Lower leg skin (tissue), 4 donors: ENCODE results near the gene LRRC9. TPM values are rescaled to one million over a fixed set of nuclear protein-coding genes. Genes with fewer than 3 reads are reported as not detected.
A peak's percentile ranks its signal among the peaks of the same experiment; 100 is the strongest.

Experiments
- DNase-seq, 2 donors: peaks; one replicate each; pipeline ENCODE4 v3.0.0-alpha.2; 2019; ENCODE audit warnings: low spot score in 2 of 2
- H3K4me3 ChIP-seq: fragments of 200-600 bp; sonication (generic); 2 replicates; pipeline ENCODE4 v1.5.1; 2017; ENCODE audit warnings: mild to moderate bottlenecking, low read depth; ENCODE audit not compliant: poor library complexity, severe bottlenecking
- POLR2A ChIP-seq, 2 donors: fragments of 450-650 bp; IDR thresholded peaks; one replicate each; pipeline ENCODE4 v1.6.1; 2016 to 2017; ENCODE audit warnings: antibody characterized with exemption in 2 of 2, mild to moderate bottlenecking in 1 of 2, moderate library complexity in 1 of 2
- WGBS, 2 donors: methylation state at CpG; one replicate each; pipeline ENCODE4 v1.1.5; 2018; 5-methylcytosine and 5-hydroxymethylcytosine counted together
- intact Hi-C: fragments of 100-400 bp; cut with DNase I; formaldehyde crosslinking; loops from one replicate; pipeline ENCODE4 v1.15.0; 2023; ENCODE audit warnings: low total_unique reads
- total RNA-seq, 4 donors: library from RNA; depleted of rRNA; stranded (reverse); fragments of >200 nt; gene quantifications; one replicate each; pipeline ENCODE4 v1.1.0, GENCODE V29; 2016
- TF ChIP-seq, protein P1 (sequence below), 3 donors: fragments of 450-650 bp; IDR thresholded peaks; one replicate each; pipeline ENCODE4 v1.5.1; 2016; ENCODE audit warnings: antibody characterized with exemption in 3 of 3, mild to moderate bottlenecking in 3 of 3, moderate library complexity in 2 of 3

Gene LRRC9
- total RNA-seq, 4 donors from 2014 or later = not detected

DNA sequence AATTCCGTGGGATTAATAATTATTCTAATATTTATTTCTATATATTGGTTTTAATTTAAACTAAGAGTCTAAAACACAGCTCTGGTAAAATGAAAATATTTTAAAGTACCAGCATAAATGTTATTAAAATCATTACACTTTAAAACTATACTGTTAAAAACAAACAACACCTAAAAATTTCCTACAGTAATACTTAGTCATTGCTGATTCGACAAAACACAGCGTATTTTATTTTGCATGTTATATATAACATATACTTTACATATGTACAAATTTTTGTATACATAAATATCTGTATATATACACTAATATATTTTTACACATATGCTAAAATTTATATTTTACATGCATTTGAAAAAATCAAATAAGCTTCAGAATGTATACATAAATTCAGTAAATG, 165.7 kb downstream of the LRRC9 start:
- no peak for TF ChIP-seq POLR2A (IDR thresholded peaks at IDR 0.05)
- TF ChIP-seq, protein P1, sequence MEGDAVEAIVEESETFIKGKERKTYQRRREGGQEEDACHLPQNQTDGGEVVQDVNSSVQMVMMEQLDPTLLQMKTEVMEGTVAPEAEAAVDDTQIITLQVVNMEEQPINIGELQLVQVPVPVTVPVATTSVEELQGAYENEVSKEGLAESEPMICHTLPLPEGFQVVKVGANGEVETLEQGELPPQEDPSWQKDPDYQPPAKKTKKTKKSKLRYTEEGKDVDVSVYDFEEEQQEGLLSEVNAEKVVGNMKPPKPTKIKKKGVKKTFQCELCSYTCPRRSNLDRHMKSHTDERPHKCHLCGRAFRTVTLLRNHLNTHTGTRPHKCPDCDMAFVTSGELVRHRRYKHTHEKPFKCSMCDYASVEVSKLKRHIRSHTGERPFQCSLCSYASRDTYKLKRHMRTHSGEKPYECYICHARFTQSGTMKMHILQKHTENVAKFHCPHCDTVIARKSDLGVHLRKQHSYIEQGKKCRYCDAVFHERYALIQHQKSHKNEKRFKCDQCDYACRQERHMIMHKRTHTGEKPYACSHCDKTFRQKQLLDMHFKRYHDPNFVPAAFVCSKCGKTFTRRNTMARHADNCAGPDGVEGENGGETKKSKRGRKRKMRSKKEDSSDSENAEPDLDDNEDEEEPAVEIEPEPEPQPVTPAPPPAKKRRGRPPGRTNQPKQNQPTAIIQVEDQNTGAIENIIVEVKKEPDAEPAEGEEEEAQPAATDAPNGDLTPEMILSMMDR (IDR thresholded peaks at IDR 0.05) = no peak
- no peak overlapping the region for H3K4me3 ChIP-seq
- intact Hi-C loops = no loop called here
- 94 to 95% methylated on average over 3 of the region's 3 CpGs for WGBS, 2 donors
- no peak for DNase-seq

DNA sequence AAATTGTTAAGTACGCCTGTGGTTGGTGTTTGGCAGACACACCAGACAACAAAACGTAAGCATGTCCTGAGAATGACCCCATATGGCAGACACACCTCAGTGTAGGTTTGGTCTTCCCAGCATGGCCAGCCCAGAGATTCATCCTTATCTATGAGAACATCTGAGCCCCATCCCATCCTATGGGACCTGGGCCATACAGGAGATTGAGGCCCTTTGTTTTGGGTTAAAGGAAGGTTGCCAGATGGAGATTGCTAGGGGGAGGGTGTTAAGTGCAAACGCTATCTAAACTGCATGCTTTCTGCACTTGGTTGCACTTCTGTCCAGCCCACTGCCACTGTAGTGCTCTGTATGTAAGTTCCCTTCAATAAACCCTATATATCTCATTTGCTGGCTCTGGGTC, 167.7 kb downstream of the LRRC9 start:
- no peak overlapping the region for H3K4me3 ChIP-seq
- intact Hi-C loops = no loop called here
- DNase-seq = no peak
- TF ChIP-seq POLR2A (IDR thresholded peaks at IDR 0.05) = no peak
- TF ChIP-seq, protein P1 (IDR thresholded peaks at IDR 0.05) = no peak
- 68 to 70% methylated on average over 3 of the region's 3 CpGs for WGBS, 2 donors

DNA sequence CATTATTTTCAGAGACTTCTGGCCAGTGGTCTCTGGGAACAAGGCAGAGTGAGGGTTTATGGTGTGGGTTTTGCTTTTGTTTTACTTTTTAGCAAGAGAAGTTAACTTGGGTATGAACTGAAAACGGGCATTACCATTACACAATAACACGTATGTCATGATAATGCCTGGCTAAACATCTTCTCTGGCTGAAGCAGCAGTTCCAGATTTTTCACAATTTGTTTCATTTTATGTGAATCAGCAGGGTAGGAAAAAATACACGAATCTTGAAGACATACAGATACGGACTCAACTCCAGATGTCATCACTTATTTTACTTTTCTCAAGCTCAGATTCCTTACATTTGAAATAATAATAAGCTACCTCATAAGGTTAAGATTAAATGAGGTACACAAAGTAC, 169.3 kb downstream of the LRRC9 start:
- WGBS, 2 donors = 44 to 46% methylated on average over 4 of the region's 4 CpGs
- H3K4me3 ChIP-seq = no peak overlapping the region
- intact Hi-C loops = no loop called here
- no peak for TF ChIP-seq POLR2A (IDR thresholded peaks at IDR 0.05)
- TF ChIP-seq, protein P1 (IDR thresholded peaks at IDR 0.05) = no peak
- no peak for DNase-seq

DNA sequence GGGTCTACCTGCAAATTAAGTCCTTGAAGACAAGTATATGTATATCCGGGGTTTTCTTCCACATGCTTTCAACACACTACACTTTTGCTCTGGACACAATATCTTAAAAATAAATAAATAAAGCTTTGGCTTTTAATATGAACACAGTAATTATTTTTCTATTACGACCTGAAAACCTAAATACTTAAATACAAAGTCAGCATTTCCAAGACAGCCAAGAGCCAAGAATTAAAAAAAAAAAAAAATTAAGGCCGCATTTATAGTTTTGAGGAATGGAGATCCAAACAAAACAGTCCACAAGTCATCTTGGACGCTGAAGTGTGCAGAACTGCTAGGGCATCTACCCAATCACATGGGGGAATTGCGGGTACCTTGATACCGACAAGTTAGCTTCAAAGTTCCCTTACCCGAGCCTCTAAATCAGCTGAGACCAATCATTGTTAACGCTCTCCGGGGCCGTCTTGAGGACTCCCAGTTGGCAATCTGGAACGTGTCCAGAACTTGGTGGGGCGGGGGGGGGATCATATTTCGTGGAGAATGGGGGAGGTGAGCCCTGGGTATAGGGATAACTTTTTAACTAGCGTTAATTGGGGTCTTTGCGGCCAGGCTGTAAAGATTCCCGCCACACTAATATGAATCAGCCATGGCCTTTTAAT, 171.0 kb downstream of the LRRC9 start:
- peak overlapping the region; percentile 47 for H3K4me3 ChIP-seq
- WGBS, 2 donors = 8 to 9% methylated on average over 16 of the region's 16 CpGs
- intact Hi-C loops = no loop called here
- TF ChIP-seq, protein P1 (IDR thresholded peaks at IDR 0.05) = no peak
- no peak for TF ChIP-seq POLR2A (IDR thresholded peaks at IDR 0.05)
- DNase-seq = no peak

DNA sequence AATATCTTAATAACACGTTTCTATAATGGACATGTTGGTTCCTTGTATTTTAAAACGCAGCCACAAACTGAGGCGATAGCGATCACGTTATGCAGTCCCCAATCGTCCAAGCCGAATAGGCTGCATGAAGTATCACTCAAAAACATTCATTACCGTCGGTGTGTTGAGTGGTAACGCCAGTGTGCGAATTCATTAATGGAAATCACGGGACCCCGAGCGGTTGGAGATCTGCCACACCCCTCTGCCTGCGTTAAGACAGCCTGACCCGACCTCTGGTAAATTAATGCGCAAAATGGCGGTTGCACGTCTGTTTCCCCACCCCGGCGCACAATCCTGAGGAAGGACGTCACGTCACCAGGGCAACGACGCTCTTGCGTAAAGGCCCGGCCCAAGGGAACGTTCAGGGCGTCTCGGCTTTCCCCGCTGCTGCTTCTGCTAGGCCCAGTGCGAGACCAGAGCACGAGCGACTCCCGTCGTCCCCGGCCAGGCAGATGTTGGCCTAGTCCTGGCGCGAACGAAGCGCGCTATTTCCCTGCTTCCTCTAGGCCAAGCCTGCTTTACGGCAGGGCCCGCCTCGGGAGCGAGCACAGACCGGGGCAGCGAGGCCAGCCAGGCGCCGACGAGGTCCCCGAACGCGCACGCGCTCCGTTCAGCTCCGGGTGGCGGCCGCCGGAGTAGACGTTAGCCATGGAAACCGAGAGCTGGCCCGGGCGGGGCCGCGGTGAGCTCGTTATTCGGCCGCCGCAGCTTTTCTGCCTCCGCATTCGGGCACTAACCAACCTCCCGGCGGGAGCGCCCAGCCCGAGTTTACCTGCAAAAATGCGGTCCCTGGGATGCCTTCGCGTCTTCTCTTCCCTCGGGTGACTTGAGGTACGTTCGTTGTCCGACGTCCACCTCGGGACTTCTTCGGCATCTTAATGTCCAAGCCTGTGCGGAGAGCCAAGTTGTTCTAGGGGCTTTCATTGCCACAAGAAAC, 171.9 kb downstream of the LRRC9 start, which contains the start of gene PCNX4:
Gene PCNX4, plus strand, starts transcription at position 374 of the 976 bp plus-strand sequence. CDS start 15,716 bp downstream, outside the sequence.
- peak within 1 kb of the TSS; percentile 47 for H3K4me3 ChIP-seq
- peak; percentile 97 to 99 for DNase-seq
- TF ChIP-seq, protein P1 (IDR thresholded peaks at IDR 0.05) = no peak
- no peak for TF ChIP-seq POLR2A (IDR thresholded peaks at IDR 0.05)
- intact Hi-C loops = no loop called here
- 0% methylated on average over 66 to 74 of the region's 88 CpGs for WGBS, 2 donors
